Measurements from ENCODE around the gene ABRAXAS1. TPM values are rescaled to one million over a fixed set of nuclear protein-coding genes. Genes with fewer than 3 reads are reported as not detected.
"Not testable (repeated sequence)": the region's sequence is repeated elsewhere in the genome, so short reads cannot be mapped to it uniquely, and the experiment has no call there.

ABRAXAS1 gene
- total RNA-seq, 2 experiments from 2014 or later, result 19.7 to 20.9 TPM

DNA sequence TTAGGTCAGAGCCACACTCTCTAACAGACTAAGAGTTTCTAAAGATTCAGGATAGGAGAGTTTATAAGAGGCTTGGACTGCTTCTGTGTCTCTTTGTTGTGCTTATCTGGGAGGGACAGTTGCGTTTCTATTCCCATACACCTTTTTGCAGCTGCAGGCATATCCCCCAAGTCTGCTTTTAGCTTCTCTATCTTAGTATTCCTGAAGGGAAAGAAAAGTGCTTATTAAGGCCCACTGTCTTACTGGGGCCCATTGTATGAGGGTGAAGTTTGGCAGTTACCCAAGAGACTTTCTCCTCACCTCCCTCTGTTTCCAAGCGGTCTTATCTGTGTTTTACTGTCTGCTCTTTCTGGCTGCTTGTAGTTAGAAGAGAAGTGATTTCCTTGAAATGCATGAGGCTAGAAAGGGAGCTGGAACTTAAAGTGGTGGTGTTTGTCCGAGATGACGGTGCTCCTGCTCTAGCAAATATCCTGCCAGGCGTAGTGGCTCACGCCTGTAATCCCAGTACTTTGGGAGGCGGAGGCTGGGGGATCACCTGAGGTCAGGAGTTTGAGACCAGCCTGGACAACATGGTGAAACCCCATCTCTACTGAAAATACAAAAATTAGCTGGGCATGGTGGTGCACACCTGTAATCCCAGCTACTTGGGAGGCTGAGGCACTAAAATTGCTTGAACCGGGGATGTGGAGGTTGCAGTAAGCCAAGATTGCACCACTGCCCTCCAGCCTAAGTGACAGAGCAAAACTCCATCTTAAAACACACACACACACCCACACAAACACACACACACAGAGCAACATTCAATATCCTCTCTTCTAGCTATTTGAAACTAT lies 11.4 kb upstream of the ABRAXAS1 start:
- H3K4me3 Mint-ChIP-seq; DNase-seq; H3K36me3 Mint-ChIP-seq (ENCODE audit: low read depth); H3K27ac Mint-ChIP-seq; H3K4me1 Mint-ChIP-seq (ENCODE audit: low read depth); H3K9me3 Mint-ChIP-seq; H3K27me3 Mint-ChIP-seq (ENCODE audit: low read depth); intact Hi-C loops (cut with micrococcal nuclease): not testable (repeated sequence)
- CTCF ChIA-PET, result interaction anchor here (0.6 to 2.0 kb wide), 4 partner anchors 13 to 145 kb away, joined by 3 to 7 read pairs (median 4); no protein-coding TSS in a partner anchor

DNA sequence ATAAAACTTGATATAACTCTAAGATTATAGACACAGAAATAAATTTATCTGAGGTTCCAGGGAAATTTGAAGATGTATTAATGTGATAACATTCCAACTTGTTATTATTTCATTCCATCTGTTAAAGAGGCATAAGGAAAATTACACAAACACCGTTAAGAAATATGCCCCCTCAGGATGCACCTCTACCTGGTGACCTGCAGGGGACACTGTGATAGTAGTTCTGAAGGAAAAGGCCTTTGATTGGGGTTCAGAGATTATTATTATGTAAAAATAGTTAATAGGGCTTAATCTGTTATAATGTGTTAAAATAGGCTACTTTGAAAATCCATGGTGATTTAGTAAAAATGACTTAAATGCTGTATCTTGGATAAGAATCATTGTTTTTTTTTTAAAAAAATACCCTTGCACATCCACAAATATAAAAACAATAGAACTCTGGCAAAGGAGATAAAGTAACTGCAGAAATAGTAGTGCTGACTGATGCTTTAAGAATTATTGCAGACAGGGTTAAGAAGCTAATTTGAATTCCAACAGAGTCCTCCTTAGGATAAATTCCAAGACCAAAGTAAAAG lies 6.1 kb upstream of the ABRAXAS1 start:
- H3K9me3 Mint-ChIP-seq, result no peaks in the 10 kb centered on the region
- H3K4me3 Mint-ChIP-seq, result no peak overlapping the region
- CTCF ChIA-PET, result interaction anchor here (0.6 to 3.5 kb wide), 8 partner anchors 18 to 386 kb away, joined by 3 to 35 read pairs (median 4); no protein-coding TSS in a partner anchor
- peak; percentile 16 for DNase-seq
- intact Hi-C loops (cut with micrococcal nuclease), result loop anchor here (1.0 kb wide), 1 partner anchor 149 kb away; no protein-coding TSS in a partner anchor
- H3K27me3 Mint-ChIP-seq (ENCODE audit: low read depth), result no peaks in the 10 kb centered on the region
- no peaks in the 10 kb centered on the region for H3K36me3 Mint-ChIP-seq (ENCODE audit: low read depth)
- peaks cover 2% of the 10 kb centered on the region for H3K4me1 Mint-ChIP-seq (ENCODE audit: low read depth)
- no peak overlapping the region for H3K27ac Mint-ChIP-seq

DNA sequence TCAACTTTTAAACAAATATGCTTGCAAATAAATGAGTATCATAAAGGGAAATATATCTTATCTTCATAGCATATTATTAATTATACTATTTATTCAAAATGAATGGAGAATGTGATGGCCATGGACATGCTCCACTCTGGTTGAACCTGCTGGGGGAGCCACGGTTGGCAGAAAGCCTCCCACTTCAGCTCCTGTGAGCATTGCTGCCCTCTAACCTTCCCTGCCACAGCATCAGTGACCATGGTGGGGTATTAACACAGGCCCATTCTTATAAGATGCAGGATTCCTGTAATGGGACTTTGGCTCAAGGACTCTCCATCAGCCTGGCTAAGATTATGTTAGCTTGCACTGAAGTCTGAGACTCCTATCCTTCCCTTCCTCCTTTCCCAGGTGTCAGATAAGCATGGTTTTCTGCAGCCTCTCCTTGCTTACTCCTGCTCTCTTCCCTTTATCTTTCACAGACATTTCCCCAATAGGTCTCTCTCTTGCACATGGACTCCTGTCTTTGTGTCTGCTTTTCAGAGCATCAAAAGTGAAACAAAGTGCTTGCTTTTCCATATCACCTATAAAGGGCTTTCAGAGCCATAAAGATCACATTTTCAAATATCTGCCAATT lies 4.9 kb upstream of the ABRAXAS1 start:
- CTCF ChIA-PET, result interaction anchor here (0.6 to 3.5 kb wide), 6 partner anchors 9 to 277 kb away, joined by 3 to 35 read pairs (median 6); no protein-coding TSS in a partner anchor
- DNase-seq, result no peak
- no peaks in the 10 kb centered on the region for H3K27me3 Mint-ChIP-seq (ENCODE audit: low read depth)
- no peak overlapping the region for H3K27ac Mint-ChIP-seq
- intact Hi-C loops (cut with micrococcal nuclease), result loop anchor here (10.0 kb wide), 1 partner anchor 1205 kb away; no protein-coding TSS in a partner anchor
- H3K4me1 Mint-ChIP-seq (ENCODE audit: low read depth), result peaks cover 2% of the 10 kb centered on the region
- no peak overlapping the region for H3K4me3 Mint-ChIP-seq
- H3K36me3 Mint-ChIP-seq (ENCODE audit: low read depth), result no peaks in the 10 kb centered on the region
- no peaks in the 10 kb centered on the region for H3K9me3 Mint-ChIP-seq

DNA sequence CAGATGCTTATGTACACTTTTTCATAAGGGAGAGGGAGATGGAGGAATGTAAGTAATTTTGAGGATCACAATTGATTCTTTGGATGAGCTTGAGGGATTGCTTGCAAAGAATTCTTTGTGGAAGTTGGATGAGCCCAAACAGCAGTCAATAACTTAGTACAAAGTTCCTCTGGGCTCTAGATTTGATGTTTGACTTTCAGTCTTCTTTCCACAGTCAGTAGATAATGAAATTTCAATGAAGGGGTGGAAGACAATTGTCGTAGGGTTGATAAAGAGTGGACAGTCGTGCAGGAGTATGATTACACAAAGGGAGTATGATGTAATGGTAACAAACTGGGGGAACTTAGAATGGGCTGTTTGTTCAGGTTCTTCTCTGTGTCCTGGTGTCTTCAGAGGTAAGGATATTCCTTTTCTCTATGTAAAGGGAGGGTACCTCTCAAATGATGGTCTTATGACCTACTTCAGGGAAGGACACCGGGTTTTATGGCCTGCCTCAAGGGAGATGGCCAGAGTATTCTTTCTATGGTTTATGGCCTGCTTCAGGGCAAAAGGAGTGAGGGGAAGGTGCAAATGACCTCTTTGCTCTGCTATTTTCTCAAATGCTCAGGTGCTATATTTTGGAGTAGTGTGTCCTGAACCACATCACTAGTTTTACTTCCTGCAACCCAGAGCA lies 1.7 kb upstream of the ABRAXAS1 start:
- H3K27ac Mint-ChIP-seq, result no peak overlapping the region
- CTCF ChIA-PET, result interaction anchor here (0.6 to 1.0 kb wide), 2 partner anchors 158 to 159 kb away, joined by 3 read pairs; no protein-coding TSS in a partner anchor
- DNase-seq, result no peak
- H3K4me1 Mint-ChIP-seq (ENCODE audit: low read depth), result peaks cover 16% of the 10 kb centered on the region
- no peak overlapping the region for H3K4me3 Mint-ChIP-seq
- H3K36me3 Mint-ChIP-seq (ENCODE audit: low read depth), result no peaks in the 10 kb centered on the region
- no peaks in the 10 kb centered on the region for H3K27me3 Mint-ChIP-seq (ENCODE audit: low read depth)
- intact Hi-C loops (cut with micrococcal nuclease), result loop anchor here (10.0 kb wide), 1 partner anchor 1202 kb away; no protein-coding TSS in a partner anchor
- no peaks in the 10 kb centered on the region for H3K9me3 Mint-ChIP-seq

DNA sequence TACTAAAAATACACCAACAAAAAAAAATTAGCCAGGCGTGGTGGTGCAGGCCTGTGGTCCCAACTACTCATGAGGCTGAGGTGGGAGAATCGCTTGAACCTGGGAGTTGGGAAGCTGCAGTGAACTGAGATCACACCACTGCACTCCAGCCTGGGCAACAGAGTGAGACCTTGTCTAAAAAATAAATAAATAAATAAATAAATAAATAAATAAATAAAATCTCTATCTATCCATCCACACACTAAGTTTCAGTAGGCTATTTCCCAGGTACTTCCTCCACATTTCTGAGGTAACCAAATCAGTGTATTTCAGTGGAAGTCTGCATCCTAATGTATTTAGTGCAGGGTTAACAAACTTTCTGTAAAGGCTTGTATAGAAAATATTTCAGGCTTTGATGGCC lies 10.9 kb downstream of the ABRAXAS1 start:
- H3K27ac Mint-ChIP-seq, result no peak overlapping the region
- peaks cover 17% of the 10 kb centered on the region for H3K36me3 Mint-ChIP-seq (ENCODE audit: low read depth)
- H3K4me1 Mint-ChIP-seq (ENCODE audit: low read depth), result peaks cover 6% of the 10 kb centered on the region
- no peaks in the 10 kb centered on the region for H3K27me3 Mint-ChIP-seq (ENCODE audit: low read depth)
- no peaks in the 10 kb centered on the region for H3K9me3 Mint-ChIP-seq
- CTCF ChIA-PET, result interaction anchor here (0.6 kb wide), 1 partner anchor 368 kb away, joined by 4 read pairs; no protein-coding TSS in a partner anchor
- intact Hi-C loops (cut with micrococcal nuclease), result no loop called here
- DNase-seq, result no peak
- no peak overlapping the region for H3K4me3 Mint-ChIP-seq

DNA sequence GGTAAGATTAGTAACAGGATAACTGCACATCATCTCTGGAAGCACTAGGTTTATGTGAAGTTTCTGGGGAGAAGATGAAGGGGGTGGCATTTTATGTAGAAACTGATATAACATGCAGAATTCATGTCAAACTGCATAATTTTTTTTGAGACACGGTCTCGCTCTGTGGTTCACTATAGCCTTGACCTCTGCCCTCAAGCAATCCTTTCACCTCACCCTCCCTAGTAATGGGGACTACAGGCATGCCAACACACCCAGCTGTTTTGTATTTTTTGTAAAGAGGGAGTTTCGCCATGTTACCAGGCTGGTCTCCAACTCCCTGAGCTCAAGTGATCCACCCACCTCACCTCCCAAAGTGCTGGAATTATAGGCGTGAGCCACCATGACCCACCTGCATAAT lies 11.5 kb downstream of the ABRAXAS1 start:
- Mint-ChIP-seq H3K27ac (no peak overlapping the region), H3K4me1 (ENCODE audit: low read depth) (peaks cover 6% of the 10 kb centered on the region), H3K36me3 (ENCODE audit: low read depth) (peaks cover 18% of the 10 kb centered on the region), H3K27me3 (ENCODE audit: low read depth) (no peaks in the 10 kb centered on the region), H3K4me3 (no peak overlapping the region), H3K9me3 (no peaks in the 10 kb centered on the region)
- CTCF ChIA-PET, result no interaction called here
- no peak for DNase-seq
- intact Hi-C loops (cut with micrococcal nuclease), result no loop called here

DNA sequence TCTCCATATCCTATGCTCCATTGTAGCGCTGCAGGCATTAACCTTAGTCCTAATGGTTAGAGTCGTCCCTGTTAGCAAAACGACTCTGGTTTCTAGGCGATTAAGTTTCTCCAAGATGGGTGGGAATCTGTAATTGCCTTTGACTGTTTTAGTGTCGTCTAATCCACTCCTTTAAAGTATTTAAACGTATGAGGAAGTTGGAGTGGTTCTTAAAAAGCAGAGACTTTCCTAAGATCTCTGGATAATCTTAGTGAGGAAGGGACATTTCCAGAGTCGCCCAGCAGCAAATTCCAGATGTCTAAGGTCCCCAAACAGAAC lies 28.8 kb downstream of the ABRAXAS1 start:
- no peaks in the 10 kb centered on the region for H3K9me3 Mint-ChIP-seq
- peak overlapping the region; percentile 100 for H3K4me3 Mint-ChIP-seq
- no peaks in the 10 kb centered on the region for H3K27me3 Mint-ChIP-seq (ENCODE audit: low read depth)
- peaks cover 41% of the 10 kb centered on the region for H3K36me3 Mint-ChIP-seq (ENCODE audit: low read depth)
- peak overlapping the region; percentile 100 for H3K27ac Mint-ChIP-seq
- H3K4me1 Mint-ChIP-seq (ENCODE audit: low read depth), result peaks cover 42% of the 10 kb centered on the region
- CTCF ChIA-PET, result interaction anchor here (1.7 to 2.6 kb wide), 2 partner anchors 99 to 173 kb away, joined by 5 to 15 read pairs; partner anchors contain the start of gene COQ2
- intact Hi-C loops (cut with micrococcal nuclease), result no loop called here
- DNase-seq, result no peak

DNA sequence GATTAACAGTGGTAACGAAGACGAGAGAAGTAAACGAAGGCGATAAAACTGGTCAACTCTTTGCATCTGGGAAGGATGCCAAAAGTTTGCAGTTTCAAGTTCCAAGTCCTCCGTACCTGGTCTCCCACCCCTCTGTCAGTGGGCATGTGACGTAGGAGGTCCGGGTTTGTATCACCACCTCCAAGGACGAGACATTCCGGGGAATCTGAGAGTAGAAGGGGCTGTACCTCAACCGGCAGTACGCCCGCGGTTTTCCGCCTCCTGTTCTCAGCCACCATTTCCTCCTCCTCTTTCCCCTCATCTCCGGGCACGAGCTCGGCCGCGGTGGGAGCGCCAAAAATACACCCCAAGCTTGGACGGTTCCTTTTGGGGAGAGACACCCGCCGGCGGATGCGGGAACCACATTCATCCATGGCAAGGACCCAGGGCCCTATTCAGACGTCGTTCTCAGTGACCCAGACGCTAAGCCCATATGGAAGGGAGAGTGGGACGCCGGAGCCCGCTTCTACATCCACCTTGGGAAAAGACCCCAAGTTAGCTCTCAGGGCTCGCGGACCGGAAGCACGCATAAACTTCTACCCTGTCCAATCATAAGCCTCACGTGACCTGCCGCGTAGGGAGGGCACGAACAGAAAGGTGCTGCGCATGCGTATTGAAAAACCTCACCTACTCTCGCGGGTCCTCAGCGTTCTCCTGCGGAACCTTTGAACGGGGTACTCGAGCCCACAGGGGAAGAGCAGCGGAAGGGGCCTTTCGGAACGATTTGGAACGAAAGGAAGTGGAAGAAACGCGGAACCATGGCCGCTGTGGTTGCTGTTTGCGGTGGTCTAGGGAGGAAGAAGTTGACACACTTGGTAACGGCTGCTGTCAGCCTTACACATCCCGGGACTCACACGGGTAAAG lies 29.4 kb downstream of the ABRAXAS1 start, which contains the start of the genes HELQ and MRPS18C:
Gene HELQ (minus strand): TSS at position 543 of the 903 bp plus-strand sequence. CDS start 130 bp downstream, at position 413.
Gene MRPS18C (plus strand): TSS at position 778 of the 903 bp plus-strand sequence. CDS start 20 bp downstream, at position 798.
- intact Hi-C loops (cut with micrococcal nuclease), result loop anchor here (1.0 to 2.0 kb wide), 15 partner anchors 30 to 1127 kb away; partner anchors contain the start of genes ABRAXAS1, CDS1, COPS4 and COQ2
- no peaks in the 10 kb centered on the region for H3K27me3 Mint-ChIP-seq (ENCODE audit: low read depth)
- peaks cover 44% of the 10 kb centered on the region for H3K4me1 Mint-ChIP-seq (ENCODE audit: low read depth)
- H3K27ac Mint-ChIP-seq, result peak within 1 kb of the TSS; percentile 100
- DNase-seq, result peak; percentile 98
- peak within 1 kb of the TSS; percentile 100 for H3K4me3 Mint-ChIP-seq
- CTCF ChIA-PET, result interaction anchor here (1.7 to 2.6 kb wide), 2 partner anchors 99 to 173 kb away, joined by 5 to 15 read pairs; partner anchors contain the start of gene COQ2
- H3K9me3 Mint-ChIP-seq, result no peaks in the 10 kb centered on the region
- H3K36me3 Mint-ChIP-seq (ENCODE audit: low read depth), result peaks cover 44% of the 10 kb centered on the region

DNA sequence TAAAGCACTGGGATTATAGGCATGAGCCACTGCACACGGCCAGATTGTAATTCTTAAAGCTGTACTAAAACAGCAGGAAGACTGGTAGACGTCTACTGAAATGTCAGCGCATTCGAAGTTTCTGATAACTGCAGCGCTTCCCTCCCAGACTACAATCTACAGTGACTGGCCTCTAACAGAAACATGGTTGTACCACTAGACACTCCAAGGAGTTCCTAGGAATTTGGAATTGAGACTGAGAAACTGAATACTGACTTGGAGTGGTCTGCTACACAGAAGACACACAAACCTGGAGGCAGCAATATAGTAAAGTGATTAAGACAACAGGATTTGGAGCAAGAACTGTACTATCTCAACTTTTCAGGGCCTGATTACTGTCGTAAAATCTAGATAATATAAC lies 30.2 kb downstream of the ABRAXAS1 start:
- H3K4me1 Mint-ChIP-seq (ENCODE audit: low read depth), result peaks cover 46% of the 10 kb centered on the region
- H3K4me3 Mint-ChIP-seq, result peak overlapping the region; percentile 100
- H3K27ac Mint-ChIP-seq, result peak overlapping the region; percentile 100
- no peaks in the 10 kb centered on the region for H3K27me3 Mint-ChIP-seq (ENCODE audit: low read depth)
- H3K36me3 Mint-ChIP-seq (ENCODE audit: low read depth), result peaks cover 43% of the 10 kb centered on the region
- intact Hi-C loops (cut with micrococcal nuclease), result loop anchor here (1.0 to 2.0 kb wide), 15 partner anchors 31 to 1128 kb away; partner anchors contain the start of genes ABRAXAS1, CDS1, COPS4 and COQ2
- CTCF ChIA-PET, result interaction anchor here (1.0 to 2.6 kb wide), 3 partner anchors 94 to 172 kb away, joined by 5 to 15 read pairs (median 5); partner anchors contain the start of gene COQ2
- no peaks in the 10 kb centered on the region for H3K9me3 Mint-ChIP-seq
- no peak for DNase-seq

DNA sequence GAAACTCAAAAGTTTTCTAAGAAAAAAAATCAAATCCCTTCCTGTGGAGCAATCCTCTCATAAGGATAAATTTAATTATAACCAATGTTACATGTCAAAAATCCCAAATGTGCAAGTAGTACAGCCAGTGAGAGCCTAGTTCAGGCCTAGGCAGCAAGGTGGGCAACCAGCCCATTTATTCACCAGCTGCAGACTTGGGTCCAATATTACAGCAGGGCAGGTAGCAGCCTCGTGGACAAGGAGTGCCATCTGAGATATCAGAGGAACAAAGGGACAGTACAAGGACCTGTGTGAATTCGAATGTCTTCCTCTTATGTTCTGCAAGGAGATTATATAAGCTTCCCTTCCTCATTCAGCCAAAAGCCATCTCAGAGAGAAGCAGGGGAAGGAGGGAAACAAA lies 35.9 kb downstream of the ABRAXAS1 start:
- H3K4me3 Mint-ChIP-seq, result no peak overlapping the region
- H3K4me1 Mint-ChIP-seq (ENCODE audit: low read depth), result peaks cover 29% of the 10 kb centered on the region
- H3K27me3 Mint-ChIP-seq (ENCODE audit: low read depth), result no peaks in the 10 kb centered on the region
- no peaks in the 10 kb centered on the region for H3K9me3 Mint-ChIP-seq
- H3K36me3 Mint-ChIP-seq (ENCODE audit: low read depth), result peaks cover 24% of the 10 kb centered on the region
- DNase-seq, result no peak
- CTCF ChIA-PET, result no interaction called here
- peak overlapping the region; percentile 37 for H3K27ac Mint-ChIP-seq
- intact Hi-C loops (cut with micrococcal nuclease), result no loop called here

DNA sequence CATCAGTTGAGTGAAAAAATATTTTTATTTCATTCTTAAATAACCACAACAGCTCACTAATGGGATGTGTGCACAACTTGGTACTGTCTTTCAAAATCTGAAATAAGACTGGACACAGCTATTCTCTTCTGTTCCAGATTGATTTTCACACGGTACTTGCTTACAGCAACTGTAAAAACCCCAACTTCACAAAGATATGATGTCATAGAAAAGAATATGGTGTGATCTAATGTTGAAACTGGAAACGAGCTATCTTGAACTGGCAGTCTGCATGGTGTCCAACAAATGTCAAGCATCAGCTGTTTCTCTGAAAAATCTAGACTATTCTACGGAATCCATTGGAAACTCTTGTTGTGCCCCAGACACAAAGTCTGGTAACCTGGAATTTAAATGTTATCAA lies 44.0 kb downstream of the ABRAXAS1 start:
- Mint-ChIP-seq H3K4me1 (ENCODE audit: low read depth) (no peaks in the 10 kb centered on the region), H3K27ac (no peak overlapping the region), H3K36me3 (ENCODE audit: low read depth) (peaks cover 11% of the 10 kb centered on the region), H3K9me3 (no peaks in the 10 kb centered on the region), H3K4me3 (no peak overlapping the region), H3K27me3 (ENCODE audit: low read depth) (no peaks in the 10 kb centered on the region)
- intact Hi-C loops (cut with micrococcal nuclease), result no loop called here
- CTCF ChIA-PET, result no interaction called here
- no peak for DNase-seq
